GM21529 (cell line): ENCODE results near the gene ROR2.
"Not testable (repeated sequence)": the region's sequence is repeated elsewhere in the genome, so short reads cannot be mapped to it uniquely, and the experiment has no call there.

Experiments used
- ATAC-seq: cut with Tn5 transposase; IDR thresholded peaks from one replicate; pipeline ENCODE4 v1.9.1; 2021; ENCODE audit not compliant: unreplicated experiment

Gene ROR2

GRCh38 chr9:91655215-91655614 lies 294.8 kb downstream of the ROR2 start:
- no peak for ATAC-seq

- ATAC-seq: no peak
Measured at GRCh38 chr9:91654527-91654926, 295.5 kb downstream of the ROR2 start.

GRCh38 chr9:91647371-91647770 lies 302.7 kb downstream of the ROR2 start:
- ATAC-seq: peak; percentile 20

GRCh38 chr9:91646702-91647101 lies 303.3 kb downstream of the ROR2 start:
- no peak for ATAC-seq

GRCh38 chr9:91644433-91644832 lies 305.6 kb downstream of the ROR2 start:
- ATAC-seq: no peak

- ATAC-seq: no peak
Measured at GRCh38 chr9:91643481-91644077, 306.4 kb downstream of the ROR2 start.

- ATAC-seq: no peak
Measured at GRCh38 chr9:91642771-91643170, 307.3 kb downstream of the ROR2 start.

GRCh38 chr9:91640428-91640827 lies 309.6 kb downstream of the ROR2 start:
- ATAC-seq: no peak

GRCh38 chr9:91639054-91639453 lies 311.0 kb downstream of the ROR2 start:
- ATAC-seq: no peak

- not testable (repeated sequence) for ATAC-seq
Measured at GRCh38 chr9:91634832-91635231, 315.2 kb downstream of the ROR2 start.

- no peak for ATAC-seq
Measured at GRCh38 chr9:91629718-91630117, 320.3 kb downstream of the ROR2 start.

GRCh38 chr9:91628892-91629291 lies 321.1 kb downstream of the ROR2 start:
- ATAC-seq: no peak

GRCh38 chr9:91625331-91625730 lies 324.7 kb downstream of the ROR2 start:
- ATAC-seq: no peak

GRCh38 chr9:91623004-91623403 lies 327.0 kb downstream of the ROR2 start:
- no peak for ATAC-seq

GRCh38 chr9:91622121-91622520 lies 327.9 kb downstream of the ROR2 start:
- not testable (repeated sequence) for ATAC-seq

- not testable (repeated sequence) for ATAC-seq
Measured at GRCh38 chr9:91614044-91614443, 336.0 kb downstream of the ROR2 start.

- ATAC-seq: no peak
Measured at GRCh38 chr9:91611582-91611981, 338.4 kb downstream of the ROR2 start.

- no peak for ATAC-seq
Measured at GRCh38 chr9:91606255-91606995, 343.6 kb downstream of the ROR2 start.

- ATAC-seq: no peak
Measured at GRCh38 chr9:91604451-91605179, 345.4 kb downstream of the ROR2 start.

- ATAC-seq: no peak
Measured at GRCh38 chr9:91603932-91604331, 346.1 kb downstream of the ROR2 start.

GRCh38 chr9:91599564-91599963 lies 350.5 kb downstream of the ROR2 start:
- no peak for ATAC-seq

- no peak for ATAC-seq
Measured at GRCh38 chr9:91591627-91592026, 358.4 kb downstream of the ROR2 start.
